HEK293T (cell line): ENCODE measurements around the gene FCRLA.

Source experiments
- ELF4 ChIP-seq: fragments of 450-650 bp; IDR thresholded peaks from 2 replicates; pipeline ENCODE4 v1.6.1; 2017; ENCODE audit warnings: antibody characterized with exemption
- SUZ12 ChIP-seq: fragments of 450-650 bp; IDR thresholded peaks from 2 replicates; pipeline ENCODE4 v1.6.1; 2016; ENCODE audit warnings: mild to moderate bottlenecking

DNA sequence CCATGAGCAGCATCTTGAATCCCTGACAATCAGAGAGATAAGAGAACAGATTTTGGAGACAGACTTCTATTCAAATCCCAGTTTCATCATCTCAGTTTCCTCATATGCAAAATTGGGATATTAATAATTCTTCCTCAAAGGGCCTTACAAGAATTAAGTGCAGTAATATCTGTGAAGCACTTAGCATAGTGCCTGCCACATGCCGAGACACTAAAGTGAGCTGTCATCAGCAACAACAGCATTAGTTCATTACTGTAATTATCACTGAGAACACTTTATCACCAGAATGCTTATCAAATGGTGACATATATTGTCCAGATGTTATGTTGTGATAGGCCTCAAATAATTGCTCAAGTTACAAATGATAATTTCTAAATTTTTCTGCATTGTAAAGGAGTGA, 13.4 kb downstream of the FCRLA start:
- no peak for TF ChIP-seq SUZ12
- no peak for TF ChIP-seq ELF4
